Lung (tissue), 12 donors: ENCODE data around the gene PPHLN1. TPM values are rescaled to one million over a fixed set of nuclear protein-coding genes. Genes with fewer than 3 reads are reported as not detected.

Experiments used
- ATAC-seq: fragments of 200-7000 bp; cut with Tn5 transposase; one replicate; pipeline ENCODE4 v1.9.1; 2020; ENCODE audit warnings: moderate number of reproducible peaks; ENCODE audit not compliant: insufficient read depth, low FRiP score
- DNase-seq, 3 donors: peaks; one replicate each; pipeline ENCODE4 v3.0.0-alpha.2; 2013 to 2017
- H3K27ac ChIP-seq, 2 donors: one replicate each; pipeline ENCODE4 v1.5.1; 2013; ENCODE audit warnings: mild to moderate bottlenecking in 2 of 2, moderate library complexity in 2 of 2, control low read depth in 1 of 2, inconsistent platforms in 1 of 2, low read depth in 1 of 2, low read length in 1 of 2
- H3K27me3 ChIP-seq, 3 donors: one replicate each; pipeline ENCODE4 v1.5.1; 2013; ENCODE audit warnings: low read length in 2 of 3; ENCODE audit not compliant: control insufficient read depth in 3 of 3, insufficient read depth in 3 of 3
- H3K36me3 ChIP-seq, 4 donors: one replicate each; pipeline ENCODE4 v1.5.1; 2013; ENCODE audit warnings: low read length in 4 of 4, mild to moderate bottlenecking in 1 of 4, moderate library complexity in 1 of 4; ENCODE audit not compliant: control insufficient read depth in 4 of 4, insufficient read depth in 4 of 4
- H3K4me1 ChIP-seq, 5 donors: one replicate each; pipeline ENCODE4 v1.5.1; 2013; ENCODE audit warnings: low read length in 5 of 5, mild to moderate bottlenecking in 2 of 5, moderate library complexity in 1 of 5; ENCODE audit not compliant: control insufficient read depth in 5 of 5, insufficient read depth in 5 of 5
- H3K4me3 ChIP-seq: one replicate; pipeline ENCODE4 v1.5.1; 2013; ENCODE audit warnings: mild to moderate bottlenecking, control low read depth, moderate library complexity
- H3K9ac ChIP-seq, 2 donors: one replicate each; pipeline ENCODE4 v1.5.1; 2013; ENCODE audit warnings: low read length in 2 of 2, control low read depth in 1 of 2; ENCODE audit not compliant: insufficient read depth in 1 of 2
- H3K9me3 ChIP-seq, 4 donors: one replicate each; pipeline ENCODE4 v1.5.1; 2013; ENCODE audit warnings: low read length in 3 of 4, mild to moderate bottlenecking in 1 of 4, moderate library complexity in 1 of 4; ENCODE audit not compliant: control insufficient read depth in 4 of 4, insufficient read depth in 3 of 4
- CTCF ChIP-seq: IDR thresholded peaks from 2 replicates; pipeline ENCODE4 v1.5.1; 2012; ENCODE audit warnings: mild to moderate bottlenecking; ENCODE audit errors: control extremely low read depth, extremely low read depth
- WGBS, 2 donors: extraction: QIAGEN DNeasy Blood & Tissue Kit; methylation state at CpG; one replicate each; pipeline ENCODE4 v1.1.7; 2013; 5-methylcytosine and 5-hydroxymethylcytosine counted together
- polyA plus RNA-seq, 2 donors: library from polyadenylated mRNA; stranded (reverse); fragments of 200-250 nt; gene quantifications; one replicate each; pipeline ENCODE4 v1.2.1, GENCODE V29; 2013
- total RNA-seq, 2 donors: library from RNA; depleted of rRNA in 1 of 2; stranded (reverse); fragments of >200 nt in 1 of 2; gene quantifications; one replicate each; pipeline ENCODE4 v1.2.1, GENCODE V29; 2014 to 2021
- donor health status: control.
- donor health status: control.
- donor health status: Bipolar disorder and iron deficiency.
- donor health status: healthy.
- donor health status: DM: yes; HTN: yes; CAD: no.

PPHLN1 gene
- total and polyA plus RNA-seq, 4 donors = 26.5 to 72.5 (median 34.3) TPM

DNA sequence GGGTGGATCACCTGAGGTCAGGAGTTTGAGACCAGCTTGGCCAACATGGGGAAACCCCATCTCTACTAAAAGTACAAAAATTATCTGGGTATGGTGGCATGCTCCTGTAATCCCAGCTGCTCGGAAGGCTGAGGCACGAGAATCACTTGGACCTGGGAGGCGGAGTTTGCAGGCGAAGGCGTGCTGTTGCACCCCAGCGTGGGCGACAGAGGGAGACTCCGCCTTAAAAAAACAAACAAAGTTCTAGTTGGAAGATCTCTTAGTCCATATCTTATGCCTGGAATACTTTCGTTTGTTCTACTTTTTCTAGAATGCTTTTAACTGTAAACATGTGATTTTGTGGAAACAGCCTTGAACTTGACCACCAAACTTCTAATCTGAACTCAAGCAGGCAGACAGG, 38.7 kb downstream of the PPHLN1 start:
- 78 to 81% methylated on average over 9 of the region's 9 CpGs for WGBS, 2 donors

DNA sequence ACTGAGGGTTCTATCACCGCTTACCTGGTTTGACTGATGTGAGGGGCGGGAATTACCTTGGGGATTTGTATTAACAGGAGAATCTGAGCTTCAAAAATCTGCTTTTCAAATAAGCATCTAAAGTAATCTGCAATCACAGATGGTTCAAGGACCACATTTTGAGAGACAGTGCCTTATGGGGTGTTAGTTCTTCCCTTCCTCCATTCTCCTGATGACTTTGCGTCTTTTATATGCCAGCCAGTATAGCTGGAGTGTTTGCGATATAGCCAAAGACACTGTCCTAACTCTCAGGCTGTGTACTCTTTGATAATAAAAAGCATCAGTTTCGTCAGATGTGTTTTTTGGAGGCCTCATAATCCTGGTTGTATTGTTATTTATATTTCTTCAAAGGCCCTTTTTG, 39.5 kb downstream of the PPHLN1 start:
- WGBS, 2 donors = 94 to 97% methylated on average over 5 of the region's 5 CpGs
- Histone ChIP-seq H3K4me1 (peaks cover 0 to 10% (median 0%) of the 10 kb centered on the region in 5 donors), H3K9me3 (no peaks in the 10 kb centered on the region), H3K27ac (no peak overlapping the region), H3K9ac (no peak overlapping the region), H3K36me3 (peaks cover 0 to 3% (median 0%) of the 10 kb centered on the region in 4 donors), H3K27me3 (no peaks in the 10 kb centered on the region), H3K4me3 (no peak overlapping the region)
- no peak for TF ChIP-seq CTCF
- no peak for ATAC-seq
- no peak for DNase-seq

More for the DNA sequence above, 38.7 kb downstream of the PPHLN1 start:
- H3K9ac ChIP-seq = no peak overlapping the region
- ATAC-seq (no peak), DNase-seq (no peak)
- H3K9me3 ChIP-seq = no peaks in the 10 kb centered on the region
- peaks cover 0 to 3% (median 0%) of the 10 kb centered on the region in 4 donors for H3K36me3 ChIP-seq
- no peak overlapping the region for H3K4me3 ChIP-seq
- H3K4me1 ChIP-seq = peaks cover 0 to 10% (median 0%) of the 10 kb centered on the region in 5 donors
- H3K27me3 ChIP-seq = no peaks in the 10 kb centered on the region
- H3K27ac ChIP-seq = no peak overlapping the region
- TF ChIP-seq CTCF = no peak

GRCh38 chr12:42370013-42370412, 44.0 kb downstream of the PPHLN1 start:
- Histone ChIP-seq H3K4me3 (no peak overlapping the region), H3K27ac (no peak overlapping the region), H3K9ac (no peak overlapping the region), H3K36me3 (no peaks in the 10 kb centered on the region), H3K27me3 (no peaks in the 10 kb centered on the region), H3K4me1 (no peaks in the 10 kb centered on the region), H3K9me3 (no peaks in the 10 kb centered on the region)
- no peak for DNase-seq
- TF ChIP-seq CTCF = no peak
- ATAC-seq = no peak
- 85% methylated on average over 4 of the region's 4 CpGs for WGBS, 2 donors

DNA sequence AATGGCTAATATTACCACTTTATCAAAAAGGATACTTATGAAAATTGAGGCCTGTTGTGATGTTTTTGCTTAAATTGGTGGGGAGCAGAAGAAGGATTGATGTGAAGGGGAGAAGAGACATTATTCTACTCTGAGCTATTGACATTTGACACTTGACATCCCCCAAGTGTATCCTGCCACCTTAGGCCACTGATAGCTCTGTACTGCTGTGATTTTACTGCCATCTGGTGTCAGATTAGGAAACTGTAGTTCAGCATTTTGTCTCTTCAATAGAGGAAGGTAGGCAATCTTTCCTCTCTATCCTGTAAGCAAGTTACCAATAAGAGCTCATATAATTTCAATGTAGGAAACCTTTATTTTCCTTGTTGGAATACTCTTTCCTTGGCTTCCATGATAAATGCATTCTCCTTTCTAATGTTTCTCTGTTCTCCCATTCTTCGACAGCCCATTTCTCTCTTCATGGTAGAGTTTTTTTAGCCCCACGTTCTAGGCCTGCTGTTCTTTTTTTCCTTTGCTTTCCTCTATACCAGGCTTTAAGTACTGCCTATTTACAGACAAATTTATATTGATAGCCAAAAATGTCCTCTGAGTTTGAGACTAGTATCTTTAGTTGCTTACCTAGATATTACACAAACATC, 46.3 kb downstream of the PPHLN1 start:
- DNase-seq (peak in 2 of 3 donors; percentile 47 to 59), ATAC-seq (peak; percentile 58)
- Histone ChIP-seq H3K27ac (no peak overlapping the region), H3K9ac (no peak overlapping the region), H3K27me3 (no peaks in the 10 kb centered on the region), H3K36me3 (peaks cover 0 to 2% (median 0%) of the 10 kb centered on the region in 4 donors), H3K4me3 (no peak overlapping the region), H3K4me1 (no peaks in the 10 kb centered on the region), H3K9me3 (no peaks in the 10 kb centered on the region)
- peak; percentile 70 for TF ChIP-seq CTCF
- 91 to 96% methylated on average over 2 of the region's 2 CpGs for WGBS, 2 donors
